ENCODE data around the gene RCBTB1.
"Not testable (repeated sequence)": the region's sequence is repeated elsewhere in the genome, so short reads cannot be mapped to it uniquely, and the experiment has no call there.

Gene RCBTB1

DNA sequence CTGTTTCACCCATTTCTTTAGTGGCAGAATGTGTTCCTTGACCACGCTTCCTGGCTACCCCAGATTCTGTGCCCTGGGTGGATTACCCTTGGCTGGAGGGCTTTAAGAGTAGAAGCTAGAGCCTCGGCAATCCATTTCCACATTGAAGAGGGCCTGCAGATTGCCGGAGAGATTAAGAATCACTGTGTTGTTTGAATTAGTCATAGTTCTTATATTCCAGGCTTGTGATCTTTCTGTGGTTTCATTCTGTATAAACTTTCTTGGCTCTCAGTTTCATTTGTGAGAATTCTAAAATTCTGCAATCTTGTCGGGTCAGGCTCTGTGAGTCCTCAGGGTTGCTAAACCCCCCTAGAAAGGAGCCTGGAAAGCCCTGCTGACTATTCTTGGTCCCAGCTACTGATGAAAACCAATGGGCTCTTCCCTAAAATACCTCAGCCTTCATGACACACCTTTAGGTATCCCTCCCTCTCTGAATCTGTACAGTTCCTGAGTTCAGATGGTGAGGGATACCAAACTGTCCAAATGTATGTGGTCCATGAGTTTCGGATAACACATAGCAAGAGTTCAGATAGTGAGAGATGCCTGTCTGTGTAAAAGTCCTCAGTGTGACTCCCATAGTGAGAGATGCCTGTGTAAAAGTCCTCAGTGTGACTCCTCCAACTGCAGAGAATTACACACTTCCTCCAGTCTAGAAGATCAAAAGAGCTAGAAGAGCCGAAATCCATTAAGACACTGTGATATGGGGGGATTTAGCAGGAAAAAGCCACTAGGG is 85.3 kb downstream of the RCBTB1 start:
- Histone ChIP-seq H3K27me3 (ENCODE audit: control insufficient read depth, low read length) (no peaks in the 10 kb centered on the region), H3K27ac (ENCODE audit: low read depth, low read length) (no peak overlapping the region), H3K4me1 (ENCODE audit: control insufficient read depth, low read length) (peaks cover 21% of the 10 kb centered on the region), H3K79me2 (ENCODE audit: control insufficient read depth, low read length) (no peaks in the 10 kb centered on the region), H3K4me3 (ENCODE audit: low read length) (no peak overlapping the region), H3K36me3 (ENCODE audit: control insufficient read depth, low read length) (peaks cover 6% of the 10 kb centered on the region), H3K9me3 (ENCODE audit: control insufficient read depth, insufficient read depth, low read length) (no peaks in the 10 kb centered on the region), H3K9me2 (replicated peaks; ENCODE audit: control insufficient read depth, low read length) (no peaks in the 10 kb centered on the region), H4K20me1 (ENCODE audit: control insufficient read depth, insufficient read depth, low read depth, low read length) (no peaks in the 10 kb centered on the region), H3F3A (ENCODE audit: control insufficient read depth, insufficient read depth) (peaks cover 21% of the 10 kb centered on the region), H3K4me2 (ENCODE audit: low read length) (no peak overlapping the region)
- no peak for TF ChIP-seq EZH2phosphoT487 (IDR thresholded peaks at IDR 0.05; ENCODE audit: borderline replicate concordance, low read length)
- TF ChIP-seq CTCF (IDR thresholded peaks at IDR 0.05; ENCODE audit: low read depth, low read length, poor library complexity, severe bottlenecking), result no peak

- Histone ChIP-seq H3K4me1 (ENCODE audit: control insufficient read depth, low read length) (peaks cover 38% of the 10 kb centered on the region), H3K36me3 (ENCODE audit: control insufficient read depth, low read length) (peaks cover 6% of the 10 kb centered on the region), H3K27ac (ENCODE audit: low read depth, low read length) (no peak overlapping the region), H3F3A (ENCODE audit: control insufficient read depth, insufficient read depth) (peaks cover 20% of the 10 kb centered on the region), H3K4me3 (ENCODE audit: low read length) (no peak overlapping the region), H3K79me2 (ENCODE audit: control insufficient read depth, low read length) (no peaks in the 10 kb centered on the region), H4K20me1 (ENCODE audit: control insufficient read depth, insufficient read depth, low read depth, low read length) (no peaks in the 10 kb centered on the region), H3K9me3 (ENCODE audit: control insufficient read depth, insufficient read depth, low read length) (no peaks in the 10 kb centered on the region), H3K4me2 (ENCODE audit: low read length) (no peak overlapping the region), H3K27me3 (ENCODE audit: control insufficient read depth, low read length) (no peaks in the 10 kb centered on the region), H3K9me2 (replicated peaks; ENCODE audit: control insufficient read depth, low read length) (no peaks in the 10 kb centered on the region)
- TF ChIP-seq CTCF (IDR thresholded peaks at IDR 0.05; ENCODE audit: low read depth, low read length, poor library complexity, severe bottlenecking) (no peak), EZH2phosphoT487 (IDR thresholded peaks at IDR 0.05; ENCODE audit: borderline replicate concordance, low read length) (no peak)
These were observed 87.2 kb downstream of the RCBTB1 start for GRCh38 chr13:49498206-49498605.

DNA sequence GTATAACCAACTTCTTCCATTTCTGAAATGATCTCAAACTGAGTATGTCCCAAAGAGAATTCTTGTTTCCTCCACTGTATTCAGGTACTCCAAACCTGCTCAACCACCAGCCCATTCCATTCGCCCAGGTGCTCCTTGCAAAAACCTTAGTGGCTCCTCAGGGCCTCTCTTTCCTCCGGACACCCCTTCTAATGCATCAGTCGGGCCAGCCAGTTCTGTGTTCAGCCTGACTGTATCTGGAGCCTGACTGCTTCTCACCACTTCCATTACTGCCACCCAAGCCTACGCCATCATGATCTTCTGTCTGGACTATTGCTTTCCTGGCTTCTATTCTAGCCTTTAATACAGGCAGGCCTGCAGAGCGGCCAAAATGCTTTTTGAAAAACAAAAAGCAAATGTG is 88.1 kb downstream of the RCBTB1 start:
- Histone ChIP-seq H3K4me2 (ENCODE audit: low read length) (peak overlapping the region; percentile 91), H3K4me3 (ENCODE audit: low read length) (no peak overlapping the region), H3K9me3 (ENCODE audit: control insufficient read depth, insufficient read depth, low read length) (no peaks in the 10 kb centered on the region), H3K9me2 (replicated peaks; ENCODE audit: control insufficient read depth, low read length) (no peaks in the 10 kb centered on the region), H3K27ac (ENCODE audit: low read depth, low read length) (no peak overlapping the region), H3K4me1 (ENCODE audit: control insufficient read depth, low read length) (peaks cover 40% of the 10 kb centered on the region), H3K27me3 (ENCODE audit: control insufficient read depth, low read length) (no peaks in the 10 kb centered on the region), H4K20me1 (ENCODE audit: control insufficient read depth, insufficient read depth, low read depth, low read length) (no peaks in the 10 kb centered on the region), H3K36me3 (ENCODE audit: control insufficient read depth, low read length) (peaks cover 14% of the 10 kb centered on the region), H3F3A (ENCODE audit: control insufficient read depth, insufficient read depth) (peaks cover 22% of the 10 kb centered on the region), H3K79me2 (ENCODE audit: control insufficient read depth, low read length) (no peaks in the 10 kb centered on the region)
- TF ChIP-seq CTCF (IDR thresholded peaks at IDR 0.05; ENCODE audit: low read depth, low read length, poor library complexity, severe bottlenecking) (no peak), EZH2phosphoT487 (IDR thresholded peaks at IDR 0.05; ENCODE audit: borderline replicate concordance, low read length) (no peak)

DNA sequence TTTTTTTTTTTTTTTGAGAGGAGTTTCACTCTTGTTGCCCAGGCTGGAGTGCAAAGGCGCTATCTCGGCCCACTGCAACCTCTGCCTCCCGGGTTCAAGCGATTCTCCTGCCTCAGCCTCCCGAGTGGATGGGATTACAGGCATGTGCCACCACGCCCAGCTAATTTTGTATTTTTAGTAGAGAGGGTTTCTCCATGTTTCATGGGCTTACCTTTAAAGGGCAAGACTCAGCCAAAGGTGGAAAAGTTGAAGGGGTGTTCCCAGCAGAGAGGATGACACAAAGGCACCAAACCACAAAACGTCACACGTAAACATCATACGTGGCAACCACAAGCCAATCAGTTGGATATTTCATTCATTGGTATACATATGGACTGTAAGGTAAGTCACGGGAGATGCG is 88.5 kb downstream of the RCBTB1 start:
- Histone ChIP-seq H3K36me3 (ENCODE audit: control insufficient read depth, low read length) (peaks cover 16% of the 10 kb centered on the region), H3K4me1 (ENCODE audit: control insufficient read depth, low read length) (peaks cover 40% of the 10 kb centered on the region), H3F3A (ENCODE audit: control insufficient read depth, insufficient read depth) (peaks cover 25% of the 10 kb centered on the region), H3K4me2 (ENCODE audit: low read length) (peak overlapping the region; percentile 91), H3K4me3 (ENCODE audit: low read length) (peak overlapping the region; percentile 84)
- not testable (repeated sequence) for H3K27ac ChIP-seq (ENCODE audit: low read depth, low read length); H3K9me3 ChIP-seq (ENCODE audit: control insufficient read depth, insufficient read depth, low read length); H3K9me2 ChIP-seq (replicated peaks; ENCODE audit: control insufficient read depth, low read length); H3K79me2 ChIP-seq (ENCODE audit: control insufficient read depth, low read length); H4K20me1 ChIP-seq (ENCODE audit: control insufficient read depth, insufficient read depth, low read depth, low read length); H3K27me3 ChIP-seq (ENCODE audit: control insufficient read depth, low read length)
